Activated CD4-positive, alpha-beta T cell treated with anti-CD3 and anti-CD28 coated beads, Interleukin-2, amount 10 ng/mL, durations not matched to agents 7 days and 5 days (primary cell): ENCODE measurements around the gene BMAL1. TPM values are rescaled to one million over a fixed set of nuclear protein-coding genes. Genes with fewer than 3 reads are reported as not detected.
"Not testable (repeated sequence)": the region's sequence is repeated elsewhere in the genome, so short reads cannot be mapped to it uniquely, and the experiment has no call there.

ENCODE experiments used
- CTCF ChIA-PET: fragments of 350-600 bp; sonication (Branson Sonifier 250); formaldehyde crosslinking; loops from one replicate; lab custom pipeline; 2021; ENCODE audit warnings: antibody characterized with exemption; lab: Charles Lee
- POLR2A ChIA-PET: fragments of 350-600 bp; sonication (Branson Sonifier 250); formaldehyde crosslinking; loops from one replicate; lab custom pipeline; 2021; ENCODE audit warnings: antibody characterized with exemption; lab: Charles Lee
- DNase-seq: peaks from one replicate; pipeline ENCODE4 v3.0.0-alpha.2; 2020
- H3K27ac Mint-ChIP-seq: one replicate; pipeline ENCODE4 v1.8.0; 2021; ENCODE audit warnings: mild to moderate bottlenecking, moderate library complexity, mixed read lengths
- H3K27me3 Mint-ChIP-seq: one replicate; pipeline ENCODE4 v1.8.0; 2021; ENCODE audit warnings: mixed read lengths
- H3K36me3 Mint-ChIP-seq: one replicate; pipeline ENCODE4 v1.8.0; 2021; ENCODE audit warnings: low read depth, mixed read lengths
- H3K4me1 Mint-ChIP-seq: one replicate; pipeline ENCODE4 v1.8.0; 2021; ENCODE audit warnings: mixed read lengths
- H3K4me3 Mint-ChIP-seq: one replicate; pipeline ENCODE4 v1.8.0; 2021; ENCODE audit warnings: mild to moderate bottlenecking, moderate library complexity, mixed read lengths
- H3K9me3 Mint-ChIP-seq: one replicate; pipeline ENCODE4 v1.8.0; 2021; ENCODE audit warnings: mixed read lengths
- total RNA-seq, 2 experiments: library from RNA; stranded (reverse); gene quantifications; one replicate each; pipeline ENCODE4 v1.2.3, GENCODE V29; 2021

Gene BMAL1
- total RNA-seq, 2 experiments from 2014 or later = 32.0 to 36.9 TPM

GRCh38 chr11:13391217-13391616 lies 113.6 kb downstream of the BMAL1 start:
- Mint-ChIP-seq H3K9me3 (no peaks in the 10 kb centered on the region), H3K27me3 (no peaks in the 10 kb centered on the region), H3K4me1 (no peaks in the 10 kb centered on the region), H3K27ac (no peak overlapping the region), H3K4me3 (no peak overlapping the region), H3K36me3 (peaks cover 32% of the 10 kb centered on the region)
- CTCF ChIA-PET = no interaction called here
- no peak for DNase-seq
- POLR2A ChIA-PET = no interaction called here

GRCh38 chr11:13398335-13398734 lies 120.7 kb downstream of the BMAL1 start:
- POLR2A ChIA-PET, H3K9me3 Mint-ChIP-seq, H3K27ac Mint-ChIP-seq, H3K4me1 Mint-ChIP-seq, DNase-seq, H3K27me3 Mint-ChIP-seq, CTCF ChIA-PET, H3K4me3 Mint-ChIP-seq: not testable (repeated sequence)
- peaks cover 42% of the 10 kb centered on the region for H3K36me3 Mint-ChIP-seq

DNA sequence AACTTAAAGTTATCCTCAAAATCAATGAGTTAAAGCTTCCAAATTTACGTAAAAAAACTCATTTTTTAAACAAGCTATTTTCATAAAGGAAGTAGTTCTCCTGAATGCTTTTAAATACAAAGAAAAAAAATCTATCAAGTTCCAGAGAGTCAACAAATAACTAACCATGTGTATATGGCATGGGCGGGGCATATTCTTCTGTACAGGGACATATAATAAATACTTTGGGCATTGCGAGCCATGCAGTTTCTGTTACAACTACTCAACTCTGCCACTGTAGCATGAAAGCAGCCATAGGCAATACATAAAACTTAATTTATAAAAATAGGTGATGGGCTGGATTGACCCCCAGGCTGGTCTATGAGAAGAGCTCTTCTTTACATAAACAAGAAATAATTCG lies 127.6 kb downstream of the BMAL1 start:
- ChIA-PET POLR2A (no interaction called here), CTCF (interaction anchor here (0.6 kb wide), 1 partner anchor 702 kb away, joined by 3 read pairs; no protein-coding TSS in a partner anchor)
- peaks cover 7% of the 10 kb centered on the region for H3K9me3 Mint-ChIP-seq
- H3K27ac Mint-ChIP-seq = no peak overlapping the region
- H3K36me3 Mint-ChIP-seq = peaks cover 42% of the 10 kb centered on the region
- DNase-seq = no peak
- no peaks in the 10 kb centered on the region for H3K27me3 Mint-ChIP-seq
- no peaks in the 10 kb centered on the region for H3K4me1 Mint-ChIP-seq
- H3K4me3 Mint-ChIP-seq = no peak overlapping the region

DNA sequence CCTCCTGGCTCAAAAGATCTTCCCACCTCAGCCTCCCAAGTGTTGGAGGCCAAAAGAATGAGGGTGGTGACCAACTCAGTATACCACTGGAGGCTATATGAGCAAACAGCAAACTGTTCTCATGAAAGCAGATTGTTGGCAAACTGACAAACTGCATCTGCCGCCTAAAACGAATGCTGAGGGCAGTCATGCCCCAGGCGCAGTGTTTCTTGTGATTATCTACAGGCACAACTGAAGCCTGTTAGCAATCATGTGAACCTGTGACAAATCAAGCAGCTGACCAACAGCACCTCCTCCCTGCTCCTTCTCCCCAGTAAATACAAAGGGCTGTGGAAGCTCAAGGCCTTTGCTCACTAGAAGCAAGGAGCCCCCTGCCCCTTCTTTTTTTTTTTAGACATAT lies 137.6 kb downstream of the BMAL1 start:
- peaks cover 38% of the 10 kb centered on the region for H3K36me3 Mint-ChIP-seq
- no peak overlapping the region for H3K27ac Mint-ChIP-seq
- no peaks in the 10 kb centered on the region for H3K4me1 Mint-ChIP-seq
- H3K9me3 Mint-ChIP-seq = no peaks in the 10 kb centered on the region
- no peak overlapping the region for H3K4me3 Mint-ChIP-seq
- ChIA-PET POLR2A (no interaction called here), CTCF (interaction anchor here (1.2 kb wide), 1 partner anchor 9 kb away, joined by 3 read pairs; no protein-coding TSS in a partner anchor)
- no peak for DNase-seq
- no peaks in the 10 kb centered on the region for H3K27me3 Mint-ChIP-seq

GRCh38 chr11:13421561-13421960 lies 144.0 kb downstream of the BMAL1 start:
- no peak overlapping the region for H3K27ac Mint-ChIP-seq

DNA sequence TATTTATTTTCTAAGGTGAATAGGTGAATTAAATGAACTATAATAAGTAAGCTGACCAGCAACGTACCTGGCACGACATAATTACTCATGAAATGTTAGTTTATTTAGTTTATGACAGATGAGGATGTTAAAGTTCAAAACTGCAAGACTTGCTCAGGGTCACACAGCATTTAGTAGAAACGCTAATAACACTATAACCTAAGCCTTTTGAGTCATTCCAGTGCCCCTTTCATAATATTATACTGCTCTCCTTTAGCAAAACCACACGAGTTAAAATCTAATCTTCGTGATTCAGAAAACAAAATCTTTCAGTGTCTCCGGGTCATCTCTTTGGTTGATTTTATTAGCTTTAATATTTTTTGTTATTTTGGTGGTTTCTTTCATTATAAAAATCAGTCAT lies 145.8 kb downstream of the BMAL1 start:
- Mint-ChIP-seq H3K36me3 (peaks cover 17% of the 10 kb centered on the region), H3K27ac (no peak overlapping the region), H3K4me1 (no peaks in the 10 kb centered on the region), H3K9me3 (peaks cover 18% of the 10 kb centered on the region), H3K4me3 (no peak overlapping the region), H3K27me3 (no peaks in the 10 kb centered on the region)
- POLR2A ChIA-PET = no interaction called here
- no peak for DNase-seq
- CTCF ChIA-PET = interaction anchor here (1.5 kb wide), 1 partner anchor 9 kb away, joined by 3 read pairs; no protein-coding TSS in a partner anchor

More at GRCh38 chr11:13421561-13421960, 144.0 kb downstream of the BMAL1 start:
- Mint-ChIP-seq H3K4me1 (no peaks in the 10 kb centered on the region), H3K36me3 (peaks cover 11% of the 10 kb centered on the region), H3K4me3 (no peak overlapping the region), H3K27me3 (no peaks in the 10 kb centered on the region), H3K9me3 (peaks cover 5% of the 10 kb centered on the region)
- ChIA-PET CTCF (interaction anchor here (0.6 to 0.9 kb wide), 2 partner anchors 13 to 20 kb away, joined by 3 read pairs; no protein-coding TSS in a partner anchor), POLR2A (interaction anchor here (0.7 kb wide), 1 partner anchor 1125 kb away, joined by 3 read pairs; no protein-coding TSS in a partner anchor)
- DNase-seq = no peak

DNA sequence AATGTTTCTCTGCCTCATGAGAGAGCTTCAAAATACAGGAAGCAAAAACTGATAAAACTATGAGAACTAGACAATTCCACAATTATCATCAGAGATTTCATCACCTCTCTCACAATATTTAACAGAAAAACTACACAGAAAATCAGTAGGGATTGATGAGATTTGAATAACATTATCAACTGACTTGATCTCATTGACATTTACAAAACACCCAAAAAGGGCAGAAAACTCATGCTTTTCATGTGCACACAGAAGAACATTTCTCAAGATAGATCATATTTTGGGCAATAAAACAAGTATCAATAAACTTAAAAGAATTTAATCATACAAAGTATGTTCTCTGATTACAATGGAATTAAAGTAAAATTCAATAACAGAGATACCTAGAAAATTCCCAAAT lies 149.8 kb downstream of the BMAL1 start:
- ChIA-PET CTCF (no interaction called here), POLR2A (no interaction called here)
- no peak overlapping the region for H3K27ac Mint-ChIP-seq
- peaks cover 29% of the 10 kb centered on the region for H3K36me3 Mint-ChIP-seq
- H3K27me3 Mint-ChIP-seq = no peaks in the 10 kb centered on the region
- H3K4me3 Mint-ChIP-seq = no peak overlapping the region
- DNase-seq = no peak
- H3K9me3 Mint-ChIP-seq = peaks cover 20% of the 10 kb centered on the region
- peaks cover 2% of the 10 kb centered on the region for H3K4me1 Mint-ChIP-seq

GRCh38 chr11:13429288-13429687 lies 151.7 kb downstream of the BMAL1 start:
- Mint-ChIP-seq H3K27ac (no peak overlapping the region), H3K4me1 (peaks cover 3% of the 10 kb centered on the region), H3K9me3 (peaks cover 20% of the 10 kb centered on the region), H3K27me3 (no peaks in the 10 kb centered on the region), H3K36me3 (peaks cover 29% of the 10 kb centered on the region), H3K4me3 (no peak overlapping the region)
- CTCF ChIA-PET = no interaction called here
- POLR2A ChIA-PET = no interaction called here
- no peak for DNase-seq

DNA sequence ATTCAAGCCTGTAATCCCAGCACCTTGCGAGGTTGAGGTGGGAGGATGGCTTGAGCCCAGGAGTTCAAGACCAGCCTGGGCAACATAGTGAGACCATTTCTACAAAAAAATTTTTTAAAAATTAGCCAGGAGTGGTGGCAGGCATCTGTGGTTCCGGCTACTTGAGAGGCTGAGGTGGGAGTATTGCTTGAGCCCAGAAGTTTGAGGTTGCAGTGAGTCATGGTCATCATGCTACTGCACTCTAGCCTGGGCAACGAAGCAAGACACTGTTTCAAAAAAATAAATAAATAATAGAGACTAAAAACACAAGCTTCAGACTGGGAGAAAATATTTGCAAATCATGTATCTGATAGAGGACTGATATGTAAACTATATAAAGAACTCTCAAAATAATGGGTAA lies 152.2 kb downstream of the BMAL1 start:
- Mint-ChIP-seq H3K36me3 (peaks cover 29% of the 10 kb centered on the region), H3K4me1 (peaks cover 8% of the 10 kb centered on the region), H3K4me3 (no peak overlapping the region), H3K27ac (no peak overlapping the region), H3K27me3 (no peaks in the 10 kb centered on the region), H3K9me3 (peaks cover 20% of the 10 kb centered on the region)
- no peak for DNase-seq
- CTCF ChIA-PET = no interaction called here
- POLR2A ChIA-PET = no interaction called here

DNA sequence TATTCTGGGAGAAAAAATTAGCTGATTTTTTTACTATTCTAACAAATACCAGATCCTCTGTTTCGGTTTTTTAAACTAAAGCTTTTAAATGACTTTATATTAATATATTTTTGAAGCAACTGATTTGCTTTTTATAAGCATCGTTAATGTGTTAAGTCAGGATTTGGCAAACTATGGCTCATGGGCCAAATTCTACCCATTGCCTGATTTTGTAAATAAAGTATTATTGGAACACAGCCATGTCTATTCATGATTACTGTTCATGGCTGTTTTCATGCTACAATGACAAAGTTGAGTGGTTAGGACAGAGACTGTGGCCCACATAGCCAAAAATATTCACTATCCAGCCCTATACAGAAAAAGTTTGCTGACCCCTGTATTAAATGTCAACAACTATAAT lies 155.8 kb downstream of the BMAL1 start:
- ChIA-PET CTCF (no interaction called here), POLR2A (no interaction called here)
- peaks cover 8% of the 10 kb centered on the region for H3K9me3 Mint-ChIP-seq
- no peak overlapping the region for H3K27ac Mint-ChIP-seq
- no peak overlapping the region for H3K4me3 Mint-ChIP-seq
- peaks cover 21% of the 10 kb centered on the region for H3K4me1 Mint-ChIP-seq
- no peak for DNase-seq
- H3K36me3 Mint-ChIP-seq = peaks cover 23% of the 10 kb centered on the region
- no peaks in the 10 kb centered on the region for H3K27me3 Mint-ChIP-seq

- Mint-ChIP-seq H3K36me3 (peaks cover 18% of the 10 kb centered on the region), H3K27me3 (no peaks in the 10 kb centered on the region), H3K9me3 (peaks cover 8% of the 10 kb centered on the region), H3K4me1 (peaks cover 24% of the 10 kb centered on the region), H3K4me3 (no peak overlapping the region), H3K27ac (no peak overlapping the region)
- no peak for DNase-seq
- ChIA-PET CTCF (no interaction called here), POLR2A (no interaction called here)
Measured at GRCh38 chr11:13434247-13435205, 156.9 kb downstream of the BMAL1 start.

- H3K4me3 Mint-ChIP-seq, DNase-seq, H3K27me3 Mint-ChIP-seq, POLR2A ChIA-PET, H3K27ac Mint-ChIP-seq, H3K9me3 Mint-ChIP-seq: not testable (repeated sequence)
- H3K36me3 Mint-ChIP-seq = peaks cover 10% of the 10 kb centered on the region
- H3K4me1 Mint-ChIP-seq = peaks cover 21% of the 10 kb centered on the region
- CTCF ChIA-PET = interaction anchor here (0.9 to 1.6 kb wide), 2 partner anchors 9 to 31 kb away, joined by 3 to 7 read pairs; no protein-coding TSS in a partner anchor
Measured at GRCh38 chr11:13436836-13437235, 159.2 kb downstream of the BMAL1 start.
